ENCODE results near the gene NMNAT1.
"Not testable (repeated sequence)": the region's sequence is repeated elsewhere in the genome, so short reads cannot be mapped to it uniquely, and the experiment has no call there.

NMNAT1 gene

DNA sequence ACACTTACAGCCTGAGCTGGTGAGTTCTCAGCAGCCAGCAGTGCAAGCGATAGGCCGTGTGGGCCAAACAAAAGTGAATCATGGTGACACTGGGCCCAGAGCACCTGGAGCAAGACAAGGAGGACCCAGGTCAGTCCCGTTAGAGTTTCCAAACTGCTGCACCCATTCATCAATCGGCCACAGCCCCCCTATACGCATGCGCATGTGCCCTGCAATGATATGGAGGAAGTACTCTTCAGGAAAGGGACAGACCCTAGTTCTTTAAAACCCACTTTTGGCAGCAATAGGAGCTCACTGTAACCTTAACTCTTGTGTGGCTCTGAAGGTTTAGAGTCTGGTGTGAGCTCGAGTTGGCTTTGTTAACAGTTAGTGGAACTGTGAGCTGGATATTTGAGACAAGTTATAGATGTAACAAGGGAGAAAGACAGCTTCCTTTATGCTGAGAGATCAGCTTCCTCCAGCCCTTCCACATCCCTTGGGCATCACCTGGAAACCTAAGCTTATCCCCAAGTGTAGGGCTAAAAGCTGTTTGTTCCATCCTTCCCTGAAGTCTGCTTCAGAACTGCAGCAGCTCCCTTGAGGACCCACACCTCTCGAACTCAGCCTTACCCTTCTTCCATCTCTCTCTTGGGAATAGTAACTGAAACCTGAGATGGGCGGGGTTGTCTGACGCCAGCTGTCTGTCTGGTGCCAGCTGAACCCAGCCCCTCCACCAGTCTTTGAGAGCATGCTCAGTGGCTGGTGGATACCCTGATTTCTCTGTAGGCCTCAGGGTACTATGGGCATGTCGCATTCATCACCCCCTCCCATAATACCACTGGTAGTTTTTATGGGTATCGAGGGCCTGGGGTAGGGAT, 17.7 kb downstream of the NMNAT1 start:
- no peak overlapping the region for H3K4me3 Mint-ChIP-seq
- no peaks in the 10 kb centered on the region for H3K4me1 Mint-ChIP-seq (ENCODE audit: low read depth)
- H3K27me3 Mint-ChIP-seq (ENCODE audit: low read depth), result no peaks in the 10 kb centered on the region
- no peaks in the 10 kb centered on the region for H3K36me3 Mint-ChIP-seq (ENCODE audit: low read depth)
- no peak overlapping the region for H3K27ac Mint-ChIP-seq
- H3K9me3 Mint-ChIP-seq, result no peaks in the 10 kb centered on the region

GRCh38 chr1:9984253-9984652, 41.0 kb downstream of the NMNAT1 start:
- Mint-ChIP-seq H3K4me1 (ENCODE audit: low read depth) (no peaks in the 10 kb centered on the region), H3K27me3 (ENCODE audit: low read depth) (no peaks in the 10 kb centered on the region), H3K36me3 (ENCODE audit: low read depth) (no peaks in the 10 kb centered on the region), H3K4me3 (no peak overlapping the region), H3K27ac (no peak overlapping the region), H3K9me3 (no peaks in the 10 kb centered on the region)

- H3K27ac Mint-ChIP-seq, result no peak overlapping the region
- no peaks in the 10 kb centered on the region for H3K9me3 Mint-ChIP-seq
- no peak overlapping the region for H3K4me3 Mint-ChIP-seq
- H3K27me3 Mint-ChIP-seq (ENCODE audit: low read depth), result no peaks in the 10 kb centered on the region
- no peaks in the 10 kb centered on the region for H3K36me3 Mint-ChIP-seq (ENCODE audit: low read depth)
- no peaks in the 10 kb centered on the region for H3K4me1 Mint-ChIP-seq (ENCODE audit: low read depth)
Measured at GRCh38 chr1:9985001-9985400, 41.7 kb downstream of the NMNAT1 start.

GRCh38 chr1:9989773-9990172, 46.5 kb downstream of the NMNAT1 start:
- no peaks in the 10 kb centered on the region for H3K36me3 Mint-ChIP-seq (ENCODE audit: low read depth)
- no peak overlapping the region for H3K27ac Mint-ChIP-seq
- peaks cover 12% of the 10 kb centered on the region for H3K27me3 Mint-ChIP-seq (ENCODE audit: low read depth)
- no peaks in the 10 kb centered on the region for H3K4me1 Mint-ChIP-seq (ENCODE audit: low read depth)
- no peaks in the 10 kb centered on the region for H3K9me3 Mint-ChIP-seq
- H3K4me3 Mint-ChIP-seq, result no peak overlapping the region

DNA sequence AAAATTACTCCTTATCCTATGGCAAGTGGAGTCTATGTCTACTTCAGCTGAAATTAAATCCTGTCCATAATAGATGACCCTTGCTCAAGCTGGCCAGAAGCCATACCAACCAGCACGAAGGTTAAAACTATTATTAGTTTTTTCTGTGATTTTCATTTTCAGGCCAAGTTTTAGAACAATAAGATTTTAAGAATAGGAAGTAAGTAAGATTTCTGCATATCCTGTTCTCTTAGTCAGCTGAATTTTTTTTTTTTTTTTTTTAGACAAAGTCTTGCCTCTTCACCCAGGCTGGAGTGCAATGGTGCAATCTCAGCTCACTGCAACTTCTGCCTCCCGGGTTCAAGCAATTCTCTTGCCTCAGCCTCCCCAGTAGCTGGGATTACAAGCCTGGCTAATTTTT, 47.7 kb downstream of the NMNAT1 start:
- Mint-ChIP-seq H3K4me3 (no peak overlapping the region), H3K27me3 (ENCODE audit: low read depth) (peaks cover 18% of the 10 kb centered on the region), H3K9me3 (no peaks in the 10 kb centered on the region), H3K4me1 (ENCODE audit: low read depth) (no peaks in the 10 kb centered on the region), H3K27ac (no peak overlapping the region), H3K36me3 (ENCODE audit: low read depth) (no peaks in the 10 kb centered on the region)

- H3K27me3 Mint-ChIP-seq (ENCODE audit: low read depth), result peaks cover 27% of the 10 kb centered on the region
Measured at GRCh38 chr1:9992910-9993309, 49.6 kb downstream of the NMNAT1 start.

DNA sequence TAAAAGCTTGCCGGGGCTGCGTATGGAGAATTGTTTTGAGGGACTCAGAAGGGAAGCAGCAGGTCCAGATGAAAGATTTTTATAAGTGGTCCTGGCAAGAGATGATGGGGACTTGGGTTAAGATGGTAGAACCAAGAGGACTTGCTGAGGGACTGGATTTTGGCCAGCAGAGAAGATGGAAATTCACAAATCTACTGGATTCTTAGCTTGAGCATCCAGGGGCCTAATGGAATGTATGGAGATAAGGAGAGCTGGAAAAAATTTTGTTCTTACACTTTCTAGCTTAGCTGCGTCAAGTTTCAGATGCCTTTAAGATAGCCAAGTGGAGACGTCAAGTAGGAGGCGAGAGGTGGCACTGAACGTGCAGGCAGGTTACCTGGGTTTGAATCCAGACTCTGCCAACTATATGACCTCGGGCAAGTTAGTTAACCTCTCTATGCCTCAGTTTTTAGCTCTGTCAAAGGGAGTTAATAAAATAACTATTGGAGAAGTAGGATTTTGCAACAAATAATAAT, 50.3 kb downstream of the NMNAT1 start:
- Mint-ChIP-seq H3K4me1 (ENCODE audit: low read depth) (peaks cover 4% of the 10 kb centered on the region), H3K36me3 (ENCODE audit: low read depth) (peaks cover 4% of the 10 kb centered on the region), H3K27me3 (ENCODE audit: low read depth) (peaks cover 34% of the 10 kb centered on the region), H3K27ac (no peak overlapping the region), H3K9me3 (no peaks in the 10 kb centered on the region), H3K4me3 (no peak overlapping the region)

More at GRCh38 chr1:9992910-9993309, 49.6 kb downstream of the NMNAT1 start:
- Mint-ChIP-seq H3K36me3 (ENCODE audit: low read depth) (peaks cover 4% of the 10 kb centered on the region), H3K4me3 (no peak overlapping the region), H3K4me1 (ENCODE audit: low read depth) (peaks cover 4% of the 10 kb centered on the region), H3K9me3 (no peaks in the 10 kb centered on the region), H3K27ac (no peak overlapping the region)

DNA sequence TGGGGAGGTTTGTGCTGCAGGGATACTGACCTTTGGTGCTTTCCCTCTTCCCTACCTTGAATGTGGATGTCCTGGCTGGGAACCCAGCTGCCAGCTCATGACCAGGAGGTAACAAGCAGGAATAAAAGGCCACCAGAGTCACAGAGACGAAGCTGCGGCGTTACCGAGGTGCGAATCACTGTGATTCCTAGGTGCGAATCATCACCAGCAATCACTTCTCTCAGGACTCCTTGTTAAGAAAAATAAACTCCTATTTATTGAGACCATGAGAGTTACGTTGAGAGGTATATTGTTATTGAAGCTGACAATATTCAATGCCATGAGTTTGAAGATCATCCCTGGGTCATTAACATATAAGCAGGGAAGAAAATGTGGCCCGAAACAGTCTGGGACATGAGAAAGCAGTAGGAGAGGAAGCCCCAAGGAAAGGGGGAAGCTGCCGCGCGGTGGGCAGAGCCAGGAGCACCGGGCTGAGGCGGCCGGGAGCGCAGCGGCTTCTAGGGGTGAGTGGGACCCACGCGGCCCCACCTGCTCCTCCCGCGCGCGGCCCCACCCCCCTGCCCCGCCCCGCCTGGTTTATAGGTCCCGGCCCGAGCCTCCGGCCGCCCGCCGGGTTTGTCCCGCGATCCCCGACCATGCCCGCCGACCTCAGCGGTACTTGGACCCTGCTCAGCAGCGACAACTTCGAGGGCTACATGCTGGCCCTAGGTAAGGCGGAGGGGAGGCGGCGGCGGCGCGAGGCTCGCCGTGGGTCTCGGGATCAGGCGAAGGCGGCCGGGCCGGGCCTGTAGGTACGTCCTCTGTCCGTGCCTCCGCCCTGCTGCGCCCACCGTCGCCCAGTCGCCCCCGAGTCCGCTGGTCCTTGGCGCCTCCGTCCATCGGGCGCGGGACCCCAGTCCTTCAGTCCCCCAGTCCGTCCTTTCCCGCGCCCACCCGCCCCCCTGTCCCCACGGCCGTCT, 53.6 kb downstream of the NMNAT1 start, which contains the start of gene RBP7:
TSS of gene RBP7 (plus strand) at position 605 of the 959 bp plus-strand sequence. CDS start at position 636, 31 bp downstream.
- Mint-ChIP-seq H3K4me3 (peak within 1 kb of the TSS; percentile 76), H3K27ac (no peak within 1 kb of the TSS), H3K4me1 (ENCODE audit: low read depth) (peaks cover 4% of the 10 kb centered on the region), H3K36me3 (ENCODE audit: low read depth) (peaks cover 4% of the 10 kb centered on the region), H3K27me3 (ENCODE audit: low read depth) (peaks cover 52% of the 10 kb centered on the region), H3K9me3 (no peaks in the 10 kb centered on the region)

DNA sequence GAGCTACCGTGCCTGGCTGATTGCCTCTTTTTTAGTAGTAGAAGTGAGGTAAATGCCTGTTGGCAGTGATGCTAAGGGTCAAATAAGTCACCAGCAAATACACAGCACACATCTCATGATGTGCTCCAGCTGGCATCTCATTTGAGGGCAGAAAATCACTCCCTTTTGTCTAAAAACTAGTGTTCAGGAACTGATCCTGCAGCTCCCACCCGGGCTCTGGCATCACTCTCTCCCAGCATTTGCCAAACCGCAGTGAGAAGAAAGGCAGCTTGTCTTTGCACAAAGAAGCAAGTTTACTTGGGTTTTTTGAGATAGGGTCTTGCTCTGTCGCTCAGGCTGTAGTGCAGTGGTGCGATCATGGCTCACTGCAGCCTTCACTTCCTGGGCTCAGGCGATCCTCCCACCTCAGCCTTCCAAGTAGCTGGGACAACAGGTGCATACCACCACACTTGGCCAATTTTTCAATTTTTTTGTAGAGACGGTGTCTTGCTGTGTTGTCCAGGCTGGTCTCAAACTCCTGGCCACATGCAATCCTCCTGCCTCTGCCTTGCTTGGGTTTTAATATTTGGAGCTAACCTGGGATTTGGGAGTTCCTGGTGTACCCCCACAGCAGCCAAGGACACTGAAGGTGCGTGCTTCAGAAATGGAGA, 57.9 kb downstream of the NMNAT1 start:
- peaks cover 4% of the 10 kb centered on the region for H3K36me3 Mint-ChIP-seq (ENCODE audit: low read depth)
- H3K9me3 Mint-ChIP-seq, result no peaks in the 10 kb centered on the region
- H3K27me3 Mint-ChIP-seq (ENCODE audit: low read depth), result peaks cover 41% of the 10 kb centered on the region
- no peak overlapping the region for H3K27ac Mint-ChIP-seq
- H3K4me3 Mint-ChIP-seq, result no peak overlapping the region
- H3K4me1 Mint-ChIP-seq (ENCODE audit: low read depth), result peaks cover 4% of the 10 kb centered on the region

GRCh38 chr1:10005248-10005647, 62.0 kb downstream of the NMNAT1 start:
- H3K27me3 Mint-ChIP-seq (ENCODE audit: low read depth), result peaks cover 14% of the 10 kb centered on the region
- not testable (repeated sequence) for H3K4me1 Mint-ChIP-seq (ENCODE audit: low read depth); H3K36me3 Mint-ChIP-seq (ENCODE audit: low read depth); H3K9me3 Mint-ChIP-seq; H3K4me3 Mint-ChIP-seq; H3K27ac Mint-ChIP-seq

DNA sequence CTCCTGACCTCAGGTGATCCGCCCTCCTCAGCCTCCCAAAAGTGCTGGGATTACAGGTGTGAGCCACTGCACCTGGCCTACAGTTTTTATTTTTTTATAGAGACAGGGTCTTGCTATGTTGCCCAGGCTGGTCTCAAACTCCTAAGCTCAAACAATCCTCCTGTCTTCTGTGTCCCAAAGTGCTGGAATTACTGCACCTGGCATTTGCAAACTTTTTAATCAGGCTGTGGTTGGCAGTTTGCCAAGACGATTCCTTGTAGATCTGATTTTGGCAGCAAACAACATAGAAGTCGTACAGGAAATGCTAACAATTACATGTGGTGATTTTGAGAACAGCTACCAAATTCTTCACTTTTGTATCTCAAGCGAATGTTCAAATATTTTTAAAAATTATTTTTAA, 63.9 kb downstream of the NMNAT1 start:
- Mint-ChIP-seq H3K27ac (no peak overlapping the region), H3K4me1 (ENCODE audit: low read depth) (no peaks in the 10 kb centered on the region), H3K9me3 (no peaks in the 10 kb centered on the region), H3K27me3 (ENCODE audit: low read depth) (peaks cover 5% of the 10 kb centered on the region), H3K4me3 (no peak overlapping the region), H3K36me3 (ENCODE audit: low read depth) (no peaks in the 10 kb centered on the region)

DNA sequence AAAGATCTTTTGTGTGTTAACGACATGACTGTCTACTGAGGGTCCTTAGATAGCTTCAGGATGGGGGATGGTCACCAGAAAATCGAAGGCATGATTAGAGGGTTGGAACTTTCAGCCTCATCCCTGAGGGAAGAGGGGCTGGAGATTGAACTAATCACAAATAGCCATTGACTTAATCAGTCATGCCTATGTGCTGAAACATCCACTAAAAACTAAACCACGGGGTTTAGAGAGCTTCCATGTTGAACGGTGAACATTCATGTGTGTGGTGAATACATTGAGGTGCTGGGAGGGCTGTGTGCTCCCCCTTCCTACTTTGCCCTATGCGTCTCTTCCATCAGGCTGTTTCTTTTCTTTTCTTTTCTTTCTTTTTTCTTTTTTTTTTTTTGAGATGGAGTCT, 70.7 kb downstream of the NMNAT1 start:
- Mint-ChIP-seq H3K36me3 (ENCODE audit: low read depth) (no peaks in the 10 kb centered on the region), H3K4me1 (ENCODE audit: low read depth) (no peaks in the 10 kb centered on the region), H3K27ac (no peak overlapping the region)

GRCh38 chr1:10019561-10019960, 76.3 kb downstream of the NMNAT1 start:
- Mint-ChIP-seq H3K27me3 (ENCODE audit: low read depth) (peaks cover 2% of the 10 kb centered on the region), H3K9me3 (no peaks in the 10 kb centered on the region), H3K27ac (no peak overlapping the region), H3K4me1 (ENCODE audit: low read depth) (no peaks in the 10 kb centered on the region), H3K4me3 (no peak overlapping the region), H3K36me3 (ENCODE audit: low read depth) (no peaks in the 10 kb centered on the region)

More for the DNA sequence above, 70.7 kb downstream of the NMNAT1 start:
- H3K4me3 Mint-ChIP-seq, result no peak overlapping the region
- no peaks in the 10 kb centered on the region for H3K27me3 Mint-ChIP-seq (ENCODE audit: low read depth)
- no peaks in the 10 kb centered on the region for H3K9me3 Mint-ChIP-seq

- Mint-ChIP-seq H3K27me3 (ENCODE audit: low read depth) (peaks cover 2% of the 10 kb centered on the region), H3K9me3 (no peaks in the 10 kb centered on the region), H3K27ac (no peak overlapping the region), H3K4me1 (ENCODE audit: low read depth) (no peaks in the 10 kb centered on the region), H3K36me3 (ENCODE audit: low read depth) (no peaks in the 10 kb centered on the region), H3K4me3 (no peak overlapping the region)
Measured at GRCh38 chr1:10020086-10020485, 76.8 kb downstream of the NMNAT1 start.

All from T-helper 1 cell treated with Interleukin-12 subunit alpha and Interleukin-12 subunit beta and Interleukin-4 antibody, amounts not matched to agents 30 μg/mL and 1 μg/mL, for 36 hours (primary cell).